ENCODE measurements around the gene TMEM272. TPM values are rescaled to one million over a fixed set of nuclear protein-coding genes. Genes with fewer than 3 reads are reported as not detected.

The TMEM272 gene
- total RNA-seq, 4 donors from 2014 or later: not detected

- DNase-seq: no peak
- no peak for TF ChIP-seq POLR2A (IDR thresholded peaks at IDR 0.05)
- TF ChIP-seq, protein P1, sequence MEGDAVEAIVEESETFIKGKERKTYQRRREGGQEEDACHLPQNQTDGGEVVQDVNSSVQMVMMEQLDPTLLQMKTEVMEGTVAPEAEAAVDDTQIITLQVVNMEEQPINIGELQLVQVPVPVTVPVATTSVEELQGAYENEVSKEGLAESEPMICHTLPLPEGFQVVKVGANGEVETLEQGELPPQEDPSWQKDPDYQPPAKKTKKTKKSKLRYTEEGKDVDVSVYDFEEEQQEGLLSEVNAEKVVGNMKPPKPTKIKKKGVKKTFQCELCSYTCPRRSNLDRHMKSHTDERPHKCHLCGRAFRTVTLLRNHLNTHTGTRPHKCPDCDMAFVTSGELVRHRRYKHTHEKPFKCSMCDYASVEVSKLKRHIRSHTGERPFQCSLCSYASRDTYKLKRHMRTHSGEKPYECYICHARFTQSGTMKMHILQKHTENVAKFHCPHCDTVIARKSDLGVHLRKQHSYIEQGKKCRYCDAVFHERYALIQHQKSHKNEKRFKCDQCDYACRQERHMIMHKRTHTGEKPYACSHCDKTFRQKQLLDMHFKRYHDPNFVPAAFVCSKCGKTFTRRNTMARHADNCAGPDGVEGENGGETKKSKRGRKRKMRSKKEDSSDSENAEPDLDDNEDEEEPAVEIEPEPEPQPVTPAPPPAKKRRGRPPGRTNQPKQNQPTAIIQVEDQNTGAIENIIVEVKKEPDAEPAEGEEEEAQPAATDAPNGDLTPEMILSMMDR (IDR thresholded peaks at IDR 0.05): no peak
- no peak for TF ChIP-seq POLR2AphosphoS5 (IDR thresholded peaks at IDR 0.05)
- TF ChIP-seq EP300 (IDR thresholded peaks at IDR 0.05; ENCODE audit: low read depth): no peak
- H3K27me3 ChIP-seq: no peaks in the 10 kb centered on the region
- in situ Hi-C loops (cut with MboI; ENCODE audit: low pct_ligation_motif_present in 1 of 4, low pct_unique_long_range_greater_than_20kb in 1 of 4, low sequenced_read_pairs in 3 of 4): no loop called here
- WGBS, 2 donors (ENCODE audit: low coverage in 1 of 2): 91 to 92% methylated on average over 2 to 9 of the region's 9 CpGs
- H3K9me3 ChIP-seq: no peaks in the 10 kb centered on the region
- intact Hi-C loops (cut with DNase I; ENCODE audit: low total_unique reads): no loop called here
- no peaks in the 10 kb centered on the region for H3K36me3 ChIP-seq
- H3K4me3 ChIP-seq: no peak overlapping the region
- peaks cover 0 to 5% (median 0%) of the 10 kb centered on the region in 4 donors for H3K4me1 ChIP-seq
- H3K27ac ChIP-seq: no peak overlapping the region
Measured at GRCh38 chr13:51772105-51772455, 72.9 kb downstream of the TMEM272 start.

GRCh38 chr13:51771418-51772104 is 73.4 kb downstream of the TMEM272 start:
- Histone ChIP-seq H3K4me1 (peaks cover 0 to 5% (median 0%) of the 10 kb centered on the region in 4 donors), H3K36me3 (no peaks in the 10 kb centered on the region), H3K9me3 (no peaks in the 10 kb centered on the region), H3K27me3 (no peaks in the 10 kb centered on the region), H3K4me3 (no peak overlapping the region), H3K27ac (no peak overlapping the region)
- in situ Hi-C loops (cut with MboI; ENCODE audit: low pct_ligation_motif_present in 1 of 4, low pct_unique_long_range_greater_than_20kb in 1 of 4, low sequenced_read_pairs in 3 of 4) (no loop called here), intact Hi-C loops (cut with DNase I; ENCODE audit: low total_unique reads) (no loop called here)
- TF ChIP-seq, protein P1 (IDR thresholded peaks at IDR 0.05): no peak
- TF ChIP-seq EP300 (IDR thresholded peaks at IDR 0.05; ENCODE audit: low read depth) (no peak), POLR2A (IDR thresholded peaks at IDR 0.05) (no peak), POLR2AphosphoS5 (IDR thresholded peaks at IDR 0.05) (no peak)
- no peak for DNase-seq
- WGBS, 2 donors (ENCODE audit: low coverage in 1 of 2): 90 to 95% methylated on average over 2 to 17 of the region's 17 CpGs

DNA sequence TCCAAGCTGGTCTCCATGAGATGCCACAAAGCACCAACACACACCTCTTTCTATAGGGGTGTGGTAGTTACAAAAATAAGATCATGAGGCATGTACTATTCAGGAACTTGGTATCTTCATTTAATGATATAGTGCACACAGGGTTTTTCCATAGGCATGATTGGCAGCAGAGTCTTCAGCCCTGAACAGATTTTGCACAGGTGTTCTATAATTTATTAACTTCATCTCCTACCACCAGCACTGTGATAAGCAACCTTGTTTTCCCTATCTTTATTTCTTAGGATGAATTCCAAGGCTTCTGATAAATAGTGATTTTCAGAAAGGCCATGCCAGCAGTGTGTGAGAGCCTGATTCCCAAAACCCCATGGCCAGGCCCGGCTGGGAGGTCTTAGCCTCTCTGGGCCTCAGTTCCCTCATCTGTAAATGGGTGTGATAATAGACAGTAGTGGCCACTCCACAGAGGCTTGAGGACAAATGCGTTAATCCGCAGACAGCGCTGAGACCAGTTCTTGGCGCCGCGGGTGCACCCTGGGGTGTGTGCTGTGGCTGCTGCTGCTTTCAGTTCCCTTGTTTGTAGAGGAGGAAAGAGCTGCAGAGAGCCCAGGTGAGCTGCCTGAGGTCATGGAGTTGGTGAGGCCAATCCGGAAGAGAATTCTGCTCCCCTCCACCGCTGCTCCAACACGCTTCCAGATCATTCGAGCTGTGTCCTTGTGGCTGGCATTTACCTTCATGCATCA is 74.1 kb downstream of the TMEM272 start:
- no peak for DNase-seq
- intact Hi-C loops (cut with DNase I; ENCODE audit: low total_unique reads) (no loop called here), in situ Hi-C loops (cut with MboI; ENCODE audit: low pct_ligation_motif_present in 1 of 4, low pct_unique_long_range_greater_than_20kb in 1 of 4, low sequenced_read_pairs in 3 of 4) (no loop called here)
- Histone ChIP-seq H3K9me3 (no peaks in the 10 kb centered on the region), H3K27ac (no peak overlapping the region), H3K4me1 (peaks cover 0 to 5% (median 0%) of the 10 kb centered on the region in 4 donors), H3K4me3 (no peak overlapping the region), H3K27me3 (no peaks in the 10 kb centered on the region), H3K36me3 (no peaks in the 10 kb centered on the region)
- 86% methylated on average over 11 of the region's 11 CpGs; no CpG with 5 or more reads in 1 of the 2 donors for WGBS, 2 donors (ENCODE audit: low coverage in 1 of 2)
- TF ChIP-seq EP300 (IDR thresholded peaks at IDR 0.05; ENCODE audit: low read depth) (no peak), POLR2AphosphoS5 (IDR thresholded peaks at IDR 0.05) (no peak), POLR2A (IDR thresholded peaks at IDR 0.05) (no peak)
- TF ChIP-seq, protein P1 (IDR thresholded peaks at IDR 0.05): no peak

DNA sequence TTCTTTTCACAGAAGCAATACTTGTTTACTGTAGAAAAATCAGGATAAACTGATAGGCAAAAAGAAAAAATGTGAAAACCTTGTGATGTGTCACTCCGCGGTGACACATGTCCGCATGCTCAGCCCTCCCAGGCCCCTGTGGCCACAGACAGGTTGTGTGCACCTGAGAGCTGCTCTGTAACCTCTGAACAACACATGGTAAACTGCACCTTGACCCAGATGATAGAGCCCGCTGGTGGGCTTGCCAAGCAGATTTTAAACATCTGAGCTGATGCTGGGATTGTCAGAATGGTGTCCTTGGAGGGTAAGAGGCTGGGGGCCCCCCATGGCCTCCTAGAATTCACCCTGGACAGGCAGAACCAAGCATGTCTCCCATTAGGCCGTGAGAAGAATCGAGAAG is 74.8 kb downstream of the TMEM272 start:
- Histone ChIP-seq H3K9me3 (no peaks in the 10 kb centered on the region), H3K27ac (peak overlapping the region in 2 of 4 donors; percentile 53 to 56), H3K36me3 (no peaks in the 10 kb centered on the region), H3K4me1 (peaks cover 0 to 6% (median 0%) of the 10 kb centered on the region in 4 donors), H3K4me3 (no peak overlapping the region), H3K27me3 (no peaks in the 10 kb centered on the region)
- DNase-seq: no peak
- intact Hi-C loops (cut with DNase I; ENCODE audit: low total_unique reads) (no loop called here), in situ Hi-C loops (cut with MboI; ENCODE audit: low pct_ligation_motif_present in 1 of 4, low pct_unique_long_range_greater_than_20kb in 1 of 4, low sequenced_read_pairs in 3 of 4) (no loop called here)
- TF ChIP-seq, protein P1 (IDR thresholded peaks at IDR 0.05): no peak
- TF ChIP-seq EP300 (IDR thresholded peaks at IDR 0.05; ENCODE audit: low read depth): no peak
- TF ChIP-seq POLR2AphosphoS5 (IDR thresholded peaks at IDR 0.05): no peak
- no peak for TF ChIP-seq POLR2A (IDR thresholded peaks at IDR 0.05)
- 70 to 94% methylated on average over 2 to 6 of the region's 6 CpGs for WGBS, 2 donors (ENCODE audit: low coverage in 1 of 2)

Measured in transverse colon (tissue), 4 donors.